GM12878 (cell line): ENCODE data around the gene CDH4. TPM values are rescaled to one million over a fixed set of nuclear protein-coding genes. Genes with fewer than 3 reads are reported as not detected.

ENCODE experiments used
- ATAC-seq: fragments of 200-7000 bp; cut with Tn5 transposase; 3 replicates; pipeline ENCODE4 v1.9.1; 2020; ENCODE audit warnings: mild to moderate bottlenecking, moderate library complexity
- BruUV-seq: library from RNA; stranded (reverse); fragments of 400-500 nt; replicated peaks from 2 replicates; lab custom pipeline; 2021; lab: Mats Ljungman, UMichigan
- CTCF ChIA-PET: fragments of 300-600 bp; sonication (Branson Sonifier 250); formaldehyde crosslinking; extraction: SDS; loops from one replicate; lab custom pipeline; 2021; ENCODE audit warnings: inconsistent platforms; lab: Yijun Ruan, JAX
- POLR2A ChIA-PET: fragments of 350-600 bp; formaldehyde crosslinking; extraction: SDS; loops from one replicate; lab custom pipeline; 2021; ENCODE audit warnings: inconsistent platforms; lab: Charles Lee
- RAD21 ChIA-PET: fragments of 300-600 bp; sonication (Branson Sonifier 250); formaldehyde crosslinking; loops from one replicate; lab custom pipeline; 2023; ENCODE audit warnings: antibody characterized with exemption; ENCODE audit not compliant: unreplicated experiment; lab: Charles Lee
- SMC1A ChIA-PET: fragments of 300-600 bp; sonication (Branson Sonifier 250); formaldehyde crosslinking; loops from one replicate; lab custom pipeline; 2023; ENCODE audit not compliant: unreplicated experiment, uncharacterized antibody; lab: Charles Lee
- DNase-seq: peaks from one replicate; pipeline ENCODE4 v3.0.0-alpha.2; 2011; ENCODE audit warnings: low read depth, low spot score
- FAIRE-seq: peaks from 3 replicates; lab custom pipeline; 2011; peaks lifted over from hg19 to GRCh38; lab: Jason Lieb, UNC
- H2AFZ ChIP-seq: 2 replicates; pipeline ENCODE4 v1.6.0; 2011; ENCODE audit warnings: low read depth, low read length, control low read depth; ENCODE audit not compliant: control insufficient read depth
- H3K27ac ChIP-seq: 2 replicates; pipeline ENCODE4 v1.5.1; 2011; ENCODE audit warnings: control low read depth; ENCODE audit not compliant: control insufficient read depth, insufficient read depth
- H3K27me3 ChIP-seq, 2 experiments: replicated peaks in 1 of 2; 2 replicates each; pipeline versions ENCODE4 v1.6.0 to v1.6.1; 2011; ENCODE audit warnings: low read length in 1 of 2; ENCODE audit not compliant: control insufficient read depth in 2 of 2, insufficient read depth in 2 of 2
- H3K36me3 ChIP-seq, 2 experiments: 2 replicates each; pipeline ENCODE4 v1.5.1; 2011; ENCODE audit warnings: low read length in 1 of 2; ENCODE audit not compliant: control insufficient read depth in 2 of 2, insufficient read depth in 2 of 2
- H3K4me1 ChIP-seq: 2 replicates; pipeline ENCODE4 v1.6.1; 2011; ENCODE audit warnings: mild to moderate bottlenecking, low read length, moderate library complexity, mixed read lengths; ENCODE audit not compliant: control insufficient read depth, insufficient read depth
- H3K4me2 ChIP-seq: 2 replicates; pipeline ENCODE4 v1.6.0; 2011; ENCODE audit warnings: control low read depth; ENCODE audit not compliant: control insufficient read depth, insufficient read depth
- H3K4me3 ChIP-seq: fragments of 200-600 bp; sonication (generic); 2 replicates; pipeline ENCODE4 v1.5.1; 2016
- H3K79me2 ChIP-seq: 2 replicates; pipeline ENCODE4 v1.6.0; 2011; ENCODE audit warnings: low read length; ENCODE audit not compliant: control insufficient read depth, insufficient read depth
- H3K9ac ChIP-seq: 2 replicates; pipeline ENCODE4 v1.8.0; 2011; ENCODE audit warnings: low read length, control low read depth, mixed read lengths; ENCODE audit not compliant: control insufficient read depth, insufficient read depth
- H3K9me3 ChIP-seq: replicated peaks from 3 replicates; pipeline ENCODE4 v1.5.1; 2011; ENCODE audit warnings: mild to moderate bottlenecking, low read length; ENCODE audit not compliant: control insufficient read depth, insufficient read depth
- H4K20me1 ChIP-seq: 2 replicates; pipeline ENCODE4 v1.6.0; 2011; ENCODE audit not compliant: control insufficient read depth, insufficient read depth
- BCLAF1 ChIP-seq: fragments of 450-650 bp; IDR thresholded peaks from 2 replicates; pipeline ENCODE4 v1.6.1; 2017; ENCODE audit warnings: antibody characterized with exemption, mild to moderate bottlenecking, moderate library complexity
- CEBPZ ChIP-seq: fragments of 150-350 bp; IDR thresholded peaks from 2 replicates; pipeline ENCODE4 v1.6.1; 2016; ENCODE audit warnings: low read depth, low read length
- E2F4 ChIP-seq: IDR thresholded peaks from 2 replicates; pipeline ENCODE4 v1.6.1; 2012; ENCODE audit warnings: low read depth, low read length, improper control_type of control experiment
- HDAC2 ChIP-seq: fragments of 200-600 bp; sonication (generic); IDR thresholded peaks from 2 replicates; pipeline ENCODE4 v1.6.1; 2017
- IKZF1 ChIP-seq: fragments of 450-650 bp; conservative IDR thresholded peaks from 2 replicates; pipeline ENCODE4 v1.6.1; 2017; ENCODE audit warnings: antibody characterized with exemption, mild to moderate bottlenecking
- NFIC ChIP-seq: IDR thresholded peaks from 2 replicates; pipeline ENCODE4 v1.6.1; 2012; ENCODE audit warnings: low read depth, mild to moderate bottlenecking, inconsistent platforms, low read length, moderate library complexity
- NFYA ChIP-seq: IDR thresholded peaks from 2 replicates; pipeline ENCODE4 v1.6.1; 2011; ENCODE audit warnings: low read depth, mild to moderate bottlenecking, low read length, improper control_type of control experiment, borderline replicate concordance
- SMAD1 ChIP-seq: fragments of 450-650 bp; IDR thresholded peaks from 2 replicates; pipeline ENCODE4 v1.6.1; 2018; ENCODE audit warnings: mild to moderate bottlenecking, low read depth; ENCODE audit not compliant: partially characterized antibody
- SUPT20H ChIP-seq: IDR thresholded peaks from 2 replicates; pipeline ENCODE4 v1.6.1; 2011; ENCODE audit warnings: low read depth, mild to moderate bottlenecking, low read length, moderate library complexity, borderline replicate concordance; ENCODE audit not compliant: control insufficient read depth
- TCF12 ChIP-seq: IDR thresholded peaks from 2 replicates; pipeline ENCODE4 v1.6.1; 2011; ENCODE audit warnings: low read depth, mild to moderate bottlenecking, low read length
- USF1 ChIP-seq: IDR thresholded peaks from 2 replicates; pipeline ENCODE4 v1.6.1; 2011; ENCODE audit warnings: borderline replicate concordance, low read depth, mild to moderate bottlenecking, moderate library complexity, mixed read lengths, low read length; ENCODE audit not compliant: insufficient read depth; ENCODE audit errors: extremely low read length
- ZBTB11 ChIP-seq: fragments of 450-650 bp; formaldehyde crosslinking; IDR thresholded peaks from 2 replicates; pipeline ENCODE4 v1.5.0; 2022; ENCODE audit warnings: mild to moderate bottlenecking, missing genetic modification characterization
- WGBS: methylation state at CpG from one replicate; pipeline ENCODE4 v1.1.6; 2016; ENCODE audit warnings: low lambda C conversion rate; ENCODE audit not compliant: insufficient replicate concordance, insufficient coverage; ENCODE audit errors: missing lambda C conversion rate; 5-methylcytosine and 5-hydroxymethylcytosine counted together
- in situ Hi-C: fragments of 300-500 bp; cut with MboI; formaldehyde crosslinking; loops from 9 replicates; pipeline ENCODE4 v1.14.3; 2018; ENCODE audit warnings: mixed read lengths
- intact Hi-C: fragments of 100-400 bp; cut with micrococcal nuclease; formaldehyde crosslinking; loops from one replicate; pipeline ENCODE4 v1.14.2; 2022; ENCODE audit not compliant: unreplicated experiment
- polyA plus RNA-seq, 11 experiments: library from polyadenylated mRNA; depleted of rRNA in 4 of 11; unstranded in 6 of 11; stranded (reverse) in 5 of 11; fragments of >200 nt; fragmentation: Nextera tagmentation in 4 of 11; fragmentation: Illumina TruSeq in 1 of 11; extraction: Ambion mirVana in 4 of 11; extraction: Trizol in 1 of 11; gene quantifications; 1 replicate in 1 of 11; 2 replicates in 10 of 11; pipeline versions ENCODE4 v1.2.1 to v1.2.3, GENCODE V29; 2011 to 2016; ENCODE audit warnings: inconsistent platforms in 2 of 11, missing spikeins in 2 of 11, low read depth in 1 of 11
- total RNA-seq, 4 experiments: library from RNA; depleted of rRNA in 3 of 4; stranded (reverse); fragments of >200 nt in 3 of 4; fragmentation: Illumina TruSeq in 1 of 4; extraction: Trizol in 1 of 4; gene quantifications; 2 replicates each; pipeline versions ENCODE4 v1.2.1 to v1.2.3, GENCODE V29; 2013 to 2021

CDH4 gene
- total and polyA plus RNA-seq, 10 of the 15 experiments (the other 5 are each of a cell fraction or from before 2014, with no cell fraction given): not detected

- no peaks in the 10 kb centered on the region for H3K79me2 ChIP-seq
- H3K9ac ChIP-seq: no peak overlapping the region
- H2AFZ ChIP-seq: no peak overlapping the region
- POLR2A ChIA-PET: no interaction called here
- FAIRE-seq (no peak), ATAC-seq (no peak)
- no peaks in the 10 kb centered on the region; a peak in 1 of 4 replicates for H3K27me3 ChIP-seq
- no peaks in the 10 kb centered on the region for H3K36me3 ChIP-seq
- intact Hi-C loops: no loop called here
- H4K20me1 ChIP-seq: no peaks in the 10 kb centered on the region
- RAD21 ChIA-PET: no interaction called here
- no peaks in the 10 kb centered on the region for H3K4me1 ChIP-seq
- CTCF ChIA-PET: no interaction called here
- no peak overlapping the region for H3K4me3 ChIP-seq
- SMC1A ChIA-PET: no interaction called here
- no TSS peak for BruUV-seq
- no peak overlapping the region for H3K27ac ChIP-seq
- in situ Hi-C loops: no loop called here
- H3K9me3 ChIP-seq: no peaks in the 10 kb centered on the region
- no peak overlapping the region for H3K4me2 ChIP-seq
- TF ChIP-seq TCF12: no peak
- no peak for TF ChIP-seq ZBTB11 (CRISPR knock-in tag)
- no peak for TF ChIP-seq SUPT20H
- TF ChIP-seq CEBPZ: no peak
- TF ChIP-seq HDAC2: no peak
- no peak for TF ChIP-seq NFYA
- TF ChIP-seq NFIC: no peak
- TF ChIP-seq BCLAF1: no peak
- no peak for TF ChIP-seq IKZF1
- no peak for TF ChIP-seq SMAD1
- TF ChIP-seq USF1: no peak
- no peak for TF ChIP-seq E2F4
- TF ChIP-seq, all 136 proteins: peak for 0
- 53% methylated on average over 13 of the region's 13 CpGs for WGBS
- DNase-seq: no peak
These were observed 565.5 kb downstream of the CDH4 start for GRCh38 chr20:61817575-61817974.
